ENCODE results near the gene EVA1A. TPM values are rescaled to one million over a fixed set of nuclear protein-coding genes. Genes with fewer than 3 reads are reported as not detected.

EVA1A gene
- total RNA-seq, 2 experiments from 2014 or later, result 0.17 TPM; not detected in 1

DNA sequence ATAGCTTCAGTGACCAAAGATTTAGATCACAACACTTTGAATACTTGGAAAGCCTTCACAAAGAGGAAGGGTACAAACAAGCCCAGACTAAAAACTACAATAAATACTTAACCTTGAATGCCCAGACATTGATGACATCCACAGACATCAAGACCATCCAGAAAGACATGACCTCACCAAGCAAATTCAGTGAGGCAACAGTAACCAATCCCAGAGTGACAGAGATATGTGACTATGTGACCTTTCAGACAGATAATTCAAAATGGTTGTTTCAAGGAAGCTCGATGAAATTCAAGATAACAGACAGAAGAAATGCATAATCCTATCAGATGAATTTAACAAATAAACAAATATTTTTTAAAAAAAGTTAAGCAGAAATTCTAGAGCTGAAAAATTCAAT, 19.9 kb upstream of the EVA1A start:
- no peaks in the 10 kb centered on the region for H3K4me1 Mint-ChIP-seq
- no peak overlapping the region for H3K27ac Mint-ChIP-seq
- H3K4me3 Mint-ChIP-seq, result no peak overlapping the region
- peaks cover 22% of the 10 kb centered on the region for H3K27me3 Mint-ChIP-seq
- CTCF ChIA-PET, result interaction anchor here (0.9 kb wide), 1 partner anchor 15 kb away, joined by 3 read pairs; no protein-coding TSS in a partner anchor
- no peaks in the 10 kb centered on the region for H3K36me3 Mint-ChIP-seq (ENCODE audit: low read depth)
- no peaks in the 10 kb centered on the region for H3K9me3 Mint-ChIP-seq
- no peak for DNase-seq
- POLR2A ChIA-PET, result no interaction called here

DNA sequence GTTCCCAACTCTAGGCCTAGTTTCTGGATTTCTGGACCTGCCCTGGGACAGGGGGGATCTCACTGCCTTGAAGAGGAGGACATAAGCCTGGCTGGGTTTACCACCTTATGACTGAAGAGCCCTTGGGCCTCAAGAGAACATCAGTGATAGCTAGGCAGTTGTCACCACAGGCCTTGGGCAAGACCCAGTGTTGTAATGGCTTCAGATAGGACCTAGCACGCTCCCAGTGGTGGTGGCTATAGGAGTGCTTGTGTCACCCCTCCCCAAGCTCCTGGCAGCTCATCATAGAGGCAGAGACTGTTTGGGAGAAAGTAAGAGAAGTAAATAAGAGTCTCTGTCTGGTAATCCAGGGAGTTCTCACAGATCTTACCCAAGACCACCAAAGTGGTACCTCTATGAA, 19.4 kb upstream of the EVA1A start:
- Mint-ChIP-seq H3K27me3 (peaks cover 22% of the 10 kb centered on the region), H3K27ac (no peak overlapping the region), H3K4me3 (no peak overlapping the region), H3K4me1 (no peaks in the 10 kb centered on the region), H3K9me3 (no peaks in the 10 kb centered on the region), H3K36me3 (ENCODE audit: low read depth) (no peaks in the 10 kb centered on the region)
- ChIA-PET POLR2A (no interaction called here), CTCF (no interaction called here)
- DNase-seq, result no peak

DNA sequence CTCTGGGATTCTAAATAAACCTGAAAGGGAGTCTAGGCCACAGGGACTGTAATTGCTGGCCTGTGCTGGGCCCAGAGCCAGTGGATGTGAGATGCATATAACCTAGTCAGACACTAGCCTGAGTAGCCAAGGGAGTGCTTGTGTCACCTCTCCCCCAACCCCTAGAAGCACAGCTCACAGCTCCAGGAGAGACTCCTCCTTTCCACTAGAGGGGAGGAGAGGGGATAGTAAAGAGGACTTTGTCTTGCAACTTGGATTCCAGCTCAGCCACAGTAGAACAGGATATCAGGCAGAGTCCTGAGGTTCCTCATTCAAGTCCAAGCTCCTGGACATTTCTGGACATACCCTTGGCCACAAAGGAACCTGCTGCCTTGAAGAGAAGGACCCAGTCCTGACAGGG, 18.4 kb upstream of the EVA1A start:
- no peak for DNase-seq
- ChIA-PET POLR2A (interaction anchor here (0.5 kb wide), 1 partner anchor 10 kb away, joined by 11 read pairs; no protein-coding TSS in a partner anchor), CTCF (interaction anchor here (1.2 kb wide), 1 partner anchor 16 kb away, joined by 3 read pairs; no protein-coding TSS in a partner anchor)
- Mint-ChIP-seq H3K27me3 (peaks cover 15% of the 10 kb centered on the region), H3K36me3 (ENCODE audit: low read depth) (no peaks in the 10 kb centered on the region), H3K4me1 (no peaks in the 10 kb centered on the region), H3K27ac (no peak overlapping the region), H3K4me3 (no peak overlapping the region), H3K9me3 (no peaks in the 10 kb centered on the region)

DNA sequence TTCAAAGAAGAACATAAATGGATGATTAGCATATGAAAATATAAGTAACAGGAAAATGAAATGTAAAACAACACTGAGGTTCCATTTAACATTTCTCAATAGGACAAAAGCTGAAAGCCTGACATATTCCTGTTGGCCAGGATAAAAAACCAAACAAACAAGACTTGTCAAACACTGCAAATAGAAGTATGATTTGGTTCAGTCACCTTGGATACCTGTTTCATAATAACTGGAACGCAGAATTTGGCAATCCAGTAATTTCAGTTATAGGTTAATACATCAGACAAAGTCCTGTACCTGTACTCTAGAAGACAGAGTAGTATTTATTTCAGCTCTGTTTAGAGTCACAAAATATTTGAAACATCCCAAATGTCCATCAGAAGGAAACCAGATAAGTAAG, 16.5 kb upstream of the EVA1A start:
- ChIA-PET POLR2A (no interaction called here), CTCF (no interaction called here)
- H3K27ac Mint-ChIP-seq, result no peak overlapping the region
- no peaks in the 10 kb centered on the region for H3K36me3 Mint-ChIP-seq (ENCODE audit: low read depth)
- DNase-seq, result no peak
- no peak overlapping the region for H3K4me3 Mint-ChIP-seq
- H3K9me3 Mint-ChIP-seq, result no peaks in the 10 kb centered on the region
- no peaks in the 10 kb centered on the region for H3K4me1 Mint-ChIP-seq
- peaks cover 4% of the 10 kb centered on the region for H3K27me3 Mint-ChIP-seq

DNA sequence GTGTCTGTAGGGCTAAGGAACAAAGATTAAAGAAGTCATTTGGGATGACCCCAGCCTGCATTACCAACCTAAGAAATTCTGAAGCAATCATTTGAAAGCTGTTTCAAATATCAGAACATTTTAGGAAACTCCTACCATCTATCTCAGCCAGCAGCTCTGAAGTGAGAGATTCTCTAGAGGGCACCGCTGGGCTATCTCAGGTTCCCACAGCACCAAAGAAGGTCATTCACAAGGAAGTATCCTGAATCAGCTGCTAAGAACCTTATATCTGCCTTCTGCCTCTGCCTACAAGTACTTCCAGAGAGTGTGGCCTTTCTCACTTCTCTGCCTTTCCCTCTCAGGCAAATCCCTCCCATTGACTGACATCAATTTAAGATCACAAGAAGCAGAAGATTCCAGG, 13.4 kb upstream of the EVA1A start:
- ChIA-PET CTCF (interaction anchor here (1.0 kb wide), 1 partner anchor 18 kb away, joined by 3 read pairs; no protein-coding TSS in a partner anchor), POLR2A (no interaction called here)
- Mint-ChIP-seq H3K4me1 (no peaks in the 10 kb centered on the region), H3K4me3 (no peak overlapping the region), H3K27me3 (peaks cover 6% of the 10 kb centered on the region), H3K36me3 (ENCODE audit: low read depth) (no peaks in the 10 kb centered on the region), H3K27ac (no peak overlapping the region), H3K9me3 (no peaks in the 10 kb centered on the region)
- DNase-seq, result no peak

DNA sequence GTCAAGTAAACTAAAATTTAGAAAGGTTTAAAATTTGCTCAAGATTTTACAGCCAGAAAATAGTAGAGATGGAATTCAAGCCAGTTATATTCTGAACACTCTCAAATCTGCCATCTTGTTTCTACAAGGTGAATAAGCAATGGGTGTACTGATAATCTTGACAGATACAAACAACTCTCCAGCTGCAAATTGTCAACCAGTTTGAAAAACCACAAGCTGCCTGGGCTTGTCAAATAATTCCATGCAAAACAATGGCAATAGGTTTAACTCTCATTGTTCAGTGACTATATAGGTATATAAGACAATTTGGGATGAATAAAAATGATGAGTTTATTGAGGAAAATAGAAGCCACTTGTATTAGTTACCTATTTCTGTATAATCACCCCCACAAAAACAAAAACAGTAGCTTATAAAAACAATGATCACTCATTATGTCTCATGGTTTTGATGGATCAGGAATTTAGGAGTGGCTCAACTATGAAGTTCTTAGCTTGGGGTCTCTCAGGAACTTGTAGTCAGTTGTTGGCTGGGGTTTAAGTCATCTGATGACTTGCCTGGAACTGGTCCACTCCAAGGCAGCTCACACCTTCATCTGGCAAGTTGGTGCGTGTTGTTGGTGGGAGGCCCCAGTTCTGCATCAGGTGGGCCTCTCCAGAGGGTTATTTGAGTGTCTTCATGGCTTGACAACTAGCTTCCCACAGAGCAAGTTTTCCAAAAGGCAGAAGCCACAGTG, 12.6 kb upstream of the EVA1A start:
- Mint-ChIP-seq H3K36me3 (ENCODE audit: low read depth) (no peaks in the 10 kb centered on the region), H3K4me1 (no peaks in the 10 kb centered on the region), H3K27me3 (peaks cover 7% of the 10 kb centered on the region), H3K4me3 (no peak overlapping the region), H3K9me3 (no peaks in the 10 kb centered on the region), H3K27ac (no peak overlapping the region)
- DNase-seq, result no peak
- POLR2A ChIA-PET, result no interaction called here
- CTCF ChIA-PET, result interaction anchor here (1.0 kb wide), 1 partner anchor 17 kb away, joined by 3 read pairs; no protein-coding TSS in a partner anchor

DNA sequence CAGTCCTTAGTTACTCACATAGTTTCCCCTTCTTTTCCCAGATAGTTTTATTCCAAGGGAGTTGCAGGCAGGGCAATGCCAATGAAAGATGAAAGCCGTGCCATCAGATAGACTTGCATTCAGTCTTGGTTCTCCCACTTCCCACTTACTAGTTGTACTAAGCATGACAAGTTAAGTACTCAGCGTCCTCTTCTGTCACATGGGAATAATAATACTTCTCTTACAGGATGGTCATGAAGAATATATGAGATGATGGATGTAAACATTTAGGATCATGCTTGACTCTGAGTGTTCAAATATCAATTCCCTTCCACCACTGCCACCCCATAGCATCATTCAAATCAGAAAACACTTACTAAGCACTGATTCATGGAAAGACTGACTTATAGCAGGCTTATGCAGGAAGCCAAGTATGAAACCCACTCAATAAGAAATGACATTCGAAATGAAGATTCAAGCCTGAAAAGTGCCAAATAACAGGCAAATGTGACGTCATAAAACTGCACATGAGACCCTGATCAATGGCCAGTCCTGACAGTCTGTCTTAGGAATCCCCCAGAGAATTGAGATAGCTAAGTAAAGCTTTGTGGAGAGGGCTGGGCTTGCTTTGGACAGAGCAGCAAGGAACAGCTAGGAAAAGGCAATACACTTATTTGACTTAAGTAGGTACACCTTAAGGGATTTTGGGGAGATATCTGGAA, 11.1 kb upstream of the EVA1A start:
- no peaks in the 10 kb centered on the region for H3K4me1 Mint-ChIP-seq
- no peaks in the 10 kb centered on the region for H3K9me3 Mint-ChIP-seq
- peaks cover 7% of the 10 kb centered on the region for H3K27me3 Mint-ChIP-seq
- CTCF ChIA-PET, result no interaction called here
- POLR2A ChIA-PET, result no interaction called here
- DNase-seq, result no peak
- no peak overlapping the region for H3K4me3 Mint-ChIP-seq
- no peaks in the 10 kb centered on the region for H3K36me3 Mint-ChIP-seq (ENCODE audit: low read depth)
- H3K27ac Mint-ChIP-seq, result no peak overlapping the region

DNA sequence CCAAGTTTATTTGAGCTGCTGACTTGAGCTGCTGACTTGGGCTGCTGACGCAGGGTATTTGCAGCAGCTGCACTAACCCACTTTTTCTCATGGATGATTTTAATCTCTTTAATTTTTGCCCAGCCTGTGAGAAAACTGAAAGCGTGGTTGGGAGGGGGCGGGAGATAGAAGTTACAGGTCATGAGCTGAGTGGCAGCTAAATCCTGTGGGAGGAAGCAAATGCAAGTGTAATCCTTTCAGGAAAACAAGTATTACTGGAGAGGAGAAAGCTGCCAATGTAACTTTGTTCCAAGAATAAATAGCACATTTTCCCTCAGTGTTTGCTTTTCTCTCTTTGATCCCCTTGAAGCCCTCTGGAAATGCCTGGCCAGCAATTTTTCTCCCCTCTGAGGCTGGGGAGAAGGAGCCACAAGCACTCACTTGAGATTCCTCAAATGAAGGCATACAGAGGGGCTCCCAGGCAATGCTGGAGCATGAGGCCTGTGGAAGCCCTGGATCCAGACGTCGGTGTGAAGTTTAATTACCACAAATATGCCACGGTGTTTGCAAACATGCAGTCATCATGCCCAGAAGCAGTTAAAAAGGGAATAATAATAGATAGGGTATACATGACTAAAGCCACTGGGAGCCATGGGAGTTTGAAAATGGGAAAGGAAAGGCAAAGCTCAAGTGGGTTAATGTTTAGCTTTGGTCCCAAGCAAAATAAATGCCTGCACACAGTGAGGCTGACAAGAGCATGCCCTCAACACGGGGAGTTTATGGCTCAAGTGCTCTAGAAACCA, 10.4 kb upstream of the EVA1A start:
- peaks cover 2% of the 10 kb centered on the region for H3K4me1 Mint-ChIP-seq
- H3K4me3 Mint-ChIP-seq, result no peak overlapping the region
- no peak overlapping the region for H3K27ac Mint-ChIP-seq
- no peak for DNase-seq
- no peaks in the 10 kb centered on the region for H3K9me3 Mint-ChIP-seq
- peaks cover 9% of the 10 kb centered on the region for H3K27me3 Mint-ChIP-seq
- ChIA-PET CTCF (no interaction called here), POLR2A (no interaction called here)
- no peaks in the 10 kb centered on the region for H3K36me3 Mint-ChIP-seq (ENCODE audit: low read depth)

DNA sequence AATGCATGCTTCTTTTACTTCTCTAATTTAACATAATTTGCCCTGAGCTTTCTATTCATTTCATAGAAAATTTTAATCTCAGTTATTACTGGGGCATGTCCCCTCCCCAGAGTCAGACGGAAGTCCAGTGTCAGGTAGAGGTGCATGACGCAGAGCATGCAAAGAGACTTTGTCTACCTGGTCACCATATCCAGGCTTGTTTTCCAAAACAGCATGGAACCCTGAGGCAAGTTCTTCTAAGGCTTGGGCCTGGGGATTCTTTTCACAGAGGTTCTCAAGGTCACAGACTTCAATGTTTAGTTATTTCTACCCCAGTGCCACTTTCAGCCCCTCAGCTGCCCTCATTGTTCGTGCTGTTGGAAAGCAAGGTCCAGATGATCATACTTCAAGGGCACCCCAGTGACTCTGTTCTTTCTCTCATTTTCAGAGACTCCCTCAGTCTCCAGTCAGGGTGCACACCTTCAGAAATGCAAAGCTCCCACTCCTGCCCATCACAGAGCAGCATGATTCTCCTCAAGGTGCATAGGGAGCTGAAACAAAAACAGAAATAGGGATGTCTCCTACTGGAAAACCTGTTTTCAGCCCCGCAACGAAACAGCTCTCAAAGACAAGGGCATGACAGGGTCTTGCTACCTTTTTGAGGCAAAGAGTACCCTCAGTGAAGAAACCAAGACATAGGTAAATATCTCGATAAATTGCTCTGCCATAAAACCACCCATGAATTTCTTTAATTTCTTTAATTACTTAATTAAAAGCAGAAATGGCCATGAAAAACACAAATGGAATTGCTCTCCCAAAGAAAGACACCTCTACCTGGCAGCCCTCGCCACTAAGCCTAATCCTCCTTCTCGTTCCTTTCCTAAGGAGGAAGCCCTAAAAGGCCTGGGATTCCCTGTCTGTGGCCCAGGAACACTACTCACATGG, 9.5 kb upstream of the EVA1A start:
- CTCF ChIA-PET, result no interaction called here
- no peak overlapping the region for H3K27ac Mint-ChIP-seq
- H3K4me1 Mint-ChIP-seq, result peaks cover 2% of the 10 kb centered on the region
- peaks cover 13% of the 10 kb centered on the region for H3K27me3 Mint-ChIP-seq
- DNase-seq, result no peak
- no peaks in the 10 kb centered on the region for H3K9me3 Mint-ChIP-seq
- no peak overlapping the region for H3K4me3 Mint-ChIP-seq
- POLR2A ChIA-PET, result no interaction called here
- H3K36me3 Mint-ChIP-seq (ENCODE audit: low read depth), result no peaks in the 10 kb centered on the region

DNA sequence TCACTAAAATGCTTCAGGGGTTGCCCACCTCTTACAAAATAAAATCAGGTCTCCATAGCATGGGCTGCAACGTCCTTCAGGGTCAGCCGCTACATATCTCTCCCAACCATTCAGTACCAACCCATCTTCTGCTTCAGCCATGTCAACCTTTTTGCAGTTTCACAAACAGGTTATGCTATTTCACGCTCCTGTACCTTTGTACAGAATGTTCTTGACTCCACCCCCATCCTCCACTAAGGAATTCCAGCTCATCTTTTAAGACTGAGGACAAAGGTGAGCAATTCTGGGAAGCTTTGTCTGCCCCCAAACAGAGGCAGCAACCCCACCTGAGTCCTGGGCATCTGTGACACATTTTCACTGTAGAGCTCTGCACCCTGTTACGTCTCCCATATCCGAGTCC, 8.8 kb upstream of the EVA1A start:
- POLR2A ChIA-PET, result no interaction called here
- CTCF ChIA-PET, result no interaction called here
- Mint-ChIP-seq H3K4me3 (no peak overlapping the region), H3K27ac (no peak overlapping the region), H3K27me3 (peaks cover 19% of the 10 kb centered on the region), H3K9me3 (no peaks in the 10 kb centered on the region), H3K4me1 (peaks cover 7% of the 10 kb centered on the region), H3K36me3 (ENCODE audit: low read depth) (no peaks in the 10 kb centered on the region)
- no peak for DNase-seq

DNA sequence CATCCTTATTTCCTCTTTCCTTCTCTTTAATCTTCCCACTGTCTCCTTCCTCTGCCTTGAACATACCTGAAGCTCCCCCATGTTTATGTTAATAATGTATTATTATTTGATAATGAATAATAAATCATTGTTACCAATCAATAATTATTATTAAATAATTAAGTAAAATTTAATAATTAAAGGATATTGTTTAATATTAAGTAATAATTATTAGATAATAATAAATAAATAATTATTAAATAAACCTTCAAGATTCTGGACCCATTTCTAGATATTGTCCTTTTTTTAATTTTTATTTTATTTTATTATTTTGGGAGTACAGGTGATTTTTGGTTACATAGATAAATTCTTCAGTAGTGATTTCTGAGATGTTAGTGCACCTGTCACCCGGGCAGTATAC, 7.4 kb upstream of the EVA1A start:
- no peaks in the 10 kb centered on the region for H3K36me3 Mint-ChIP-seq (ENCODE audit: low read depth)
- ChIA-PET POLR2A (no interaction called here), CTCF (no interaction called here)
- DNase-seq, result no peak
- no peaks in the 10 kb centered on the region for H3K9me3 Mint-ChIP-seq
- H3K4me1 Mint-ChIP-seq, result peaks cover 13% of the 10 kb centered on the region
- no peak overlapping the region for H3K27ac Mint-ChIP-seq
- no peak overlapping the region for H3K4me3 Mint-ChIP-seq
- peaks cover 25% of the 10 kb centered on the region for H3K27me3 Mint-ChIP-seq

Measured in activated CD4-positive, alpha-beta T cell treated with anti-CD3 and anti-CD28 coated beads, Interleukin-2, amount 10 ng/mL, durations not matched to agents 7 days and 5 days (primary cell).